ENCODE measurements around the gene SLC26A11. TPM values are rescaled to one million over a fixed set of nuclear protein-coding genes. Genes with fewer than 3 reads are reported as not detected.

Gene SLC26A11
- total RNA-seq, 1 donor from 2014 or later: 7.9 TPM

- Histone ChIP-seq H3K27ac (no peak overlapping the region), H3K4me1 (no peaks in the 10 kb centered on the region), H3K27me3 (no peaks in the 10 kb centered on the region), H4K20me1 (ENCODE audit: low read depth) (no peaks in the 10 kb centered on the region), H3K4me2 (no peak overlapping the region), H3K36me3 (no peaks in the 10 kb centered on the region), H3K4me3 (no peak overlapping the region), H3K9ac (no peak overlapping the region), H3F3A (ENCODE audit: low read depth) (no peaks in the 10 kb centered on the region), H3K79me2 (ENCODE audit: low read depth) (no peaks in the 10 kb centered on the region), H2AFZ (replicated peaks) (no peak overlapping the region), H3K9me3 (ENCODE audit: low read depth) (no peaks in the 10 kb centered on the region)
- Mint-ChIP-seq H3K27ac (no peak overlapping the region), H3K27me3 (ENCODE audit: insufficient read depth, low read depth) (peaks cover 2% of the 10 kb centered on the region), H3K4me3 (no peak overlapping the region), H3K4me1 (no peaks in the 10 kb centered on the region), H3K36me3 (peaks cover 11% of the 10 kb centered on the region), H3K9me3 (no peaks in the 10 kb centered on the region)
- DNase-seq (ENCODE audit: low spot score): no peak
- no peak for TF ChIP-seq EZH2 (IDR thresholded peaks at IDR 0.05)
- no peak for TF ChIP-seq EZH2phosphoT487 (IDR thresholded peaks at IDR 0.05)
- TF ChIP-seq CTCF (IDR thresholded peaks at IDR 0.05): no peak
Observed at GRCh38 chr17:80247561-80247960, 27.3 kb downstream of the SLC26A11 start.

- no peak overlapping the region for H3K27ac Mint-ChIP-seq
- DNase-seq (ENCODE audit: low spot score): no peak
Observed at GRCh38 chr17:80248001-80248893, 28.0 kb downstream of the SLC26A11 start.

DNA sequence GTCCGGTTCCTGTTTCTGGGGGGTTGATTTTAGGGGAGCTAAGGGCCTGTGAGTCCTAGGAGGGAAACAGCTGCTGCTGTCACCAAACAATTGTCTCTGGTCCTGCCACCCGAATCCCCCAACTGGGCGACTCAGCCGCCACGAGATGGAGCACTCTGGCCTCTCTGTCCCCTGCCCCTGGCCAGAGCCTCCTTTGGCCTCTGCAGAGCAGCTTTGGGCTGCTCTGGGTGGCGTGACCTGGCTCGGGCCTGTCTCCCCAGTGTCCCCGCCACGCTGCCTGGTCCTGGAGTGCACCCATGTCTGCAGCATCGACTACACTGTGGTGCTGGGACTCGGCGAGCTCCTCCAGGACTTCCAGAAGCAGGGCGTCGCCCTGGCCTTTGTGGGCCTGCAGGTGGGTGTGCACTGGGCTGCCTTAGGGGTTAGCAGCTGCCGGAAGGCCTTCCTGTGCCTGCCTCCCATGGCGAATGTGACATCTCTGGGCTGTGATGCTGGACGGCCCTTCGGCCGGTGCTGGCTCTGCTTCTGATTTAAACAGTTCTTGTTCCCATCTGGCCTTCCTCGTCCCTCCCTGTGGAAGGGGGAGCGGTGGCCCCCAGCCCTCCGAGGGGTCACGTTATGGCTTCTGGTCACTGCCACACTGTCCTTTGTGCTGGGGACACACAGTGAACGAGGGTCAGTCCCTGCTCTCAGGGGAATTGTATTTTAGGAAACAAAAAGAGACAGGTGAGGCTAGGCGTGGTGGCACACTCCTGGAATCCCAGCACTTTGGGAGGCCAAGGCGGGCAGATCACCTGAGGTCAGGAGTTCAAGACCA lies 28.9 kb downstream of the SLC26A11 start:
- no peaks in the 10 kb centered on the region for H3K4me1 ChIP-seq
- H3K79me2 ChIP-seq (ENCODE audit: low read depth): no peaks in the 10 kb centered on the region
- no peaks in the 10 kb centered on the region for H3K9me3 Mint-ChIP-seq
- no peaks in the 10 kb centered on the region for H3K4me1 Mint-ChIP-seq
- no peak overlapping the region for H2AFZ ChIP-seq (replicated peaks)
- H3K9me3 ChIP-seq (ENCODE audit: low read depth): no peaks in the 10 kb centered on the region
- H3K36me3 ChIP-seq: no peaks in the 10 kb centered on the region
- no peak overlapping the region for H3K9ac ChIP-seq
- no peak overlapping the region for H3K4me3 Mint-ChIP-seq
- no peak overlapping the region for H3K27ac ChIP-seq
- H3F3A ChIP-seq (ENCODE audit: low read depth): no peaks in the 10 kb centered on the region
- H3K27ac Mint-ChIP-seq: no peak overlapping the region
- H3K36me3 Mint-ChIP-seq: peaks cover 9% of the 10 kb centered on the region
- no peak overlapping the region for H3K4me3 ChIP-seq
- peaks cover 2% of the 10 kb centered on the region for H3K27me3 Mint-ChIP-seq (ENCODE audit: insufficient read depth, low read depth)
- H3K27me3 ChIP-seq: no peaks in the 10 kb centered on the region
- TF ChIP-seq CTCF (IDR thresholded peaks at IDR 0.05) (no peak), EZH2 (IDR thresholded peaks at IDR 0.05) (no peak), EZH2phosphoT487 (IDR thresholded peaks at IDR 0.05) (no peak)
- H4K20me1 ChIP-seq (ENCODE audit: low read depth): no peaks in the 10 kb centered on the region
- no peak for DNase-seq (ENCODE audit: low spot score)
- no peak overlapping the region for H3K4me2 ChIP-seq

More at GRCh38 chr17:80248001-80248893, 28.0 kb downstream of the SLC26A11 start:
- H2AFZ ChIP-seq (replicated peaks): no peak overlapping the region
- no peak overlapping the region for H3K4me3 Mint-ChIP-seq
- H3K4me3 ChIP-seq: no peak overlapping the region
- H3K36me3 ChIP-seq: no peaks in the 10 kb centered on the region
- H3K27me3 ChIP-seq: no peaks in the 10 kb centered on the region
- no peaks in the 10 kb centered on the region for H4K20me1 ChIP-seq (ENCODE audit: low read depth)
- no peaks in the 10 kb centered on the region for H3K4me1 Mint-ChIP-seq
- no peak overlapping the region for H3K9ac ChIP-seq
- no peaks in the 10 kb centered on the region for H3F3A ChIP-seq (ENCODE audit: low read depth)
- no peak overlapping the region for H3K4me2 ChIP-seq
- peaks cover 9% of the 10 kb centered on the region for H3K36me3 Mint-ChIP-seq
- no peaks in the 10 kb centered on the region for H3K4me1 ChIP-seq
- H3K27ac ChIP-seq: no peak overlapping the region
- no peak for TF ChIP-seq CTCF (IDR thresholded peaks at IDR 0.05)
- no peak for TF ChIP-seq EZH2 (IDR thresholded peaks at IDR 0.05)
- no peak for TF ChIP-seq EZH2phosphoT487 (IDR thresholded peaks at IDR 0.05)
- H3K9me3 ChIP-seq (ENCODE audit: low read depth): no peaks in the 10 kb centered on the region
- H3K9me3 Mint-ChIP-seq: no peaks in the 10 kb centered on the region
- H3K79me2 ChIP-seq (ENCODE audit: low read depth): no peaks in the 10 kb centered on the region
- peaks cover 2% of the 10 kb centered on the region for H3K27me3 Mint-ChIP-seq (ENCODE audit: insufficient read depth, low read depth)
